ENCODE measurements around the gene ZNF609. TPM values are rescaled to one million over a fixed set of nuclear protein-coding genes. Genes with fewer than 3 reads are reported as not detected.

Gene ZNF609
- total and polyA plus RNA-seq, 10 of the 15 experiments (the other 5 are each of a cell fraction or from before 2014, with no cell fraction given), result 5.1 to 35.3 (median 13.6) TPM

DNA sequence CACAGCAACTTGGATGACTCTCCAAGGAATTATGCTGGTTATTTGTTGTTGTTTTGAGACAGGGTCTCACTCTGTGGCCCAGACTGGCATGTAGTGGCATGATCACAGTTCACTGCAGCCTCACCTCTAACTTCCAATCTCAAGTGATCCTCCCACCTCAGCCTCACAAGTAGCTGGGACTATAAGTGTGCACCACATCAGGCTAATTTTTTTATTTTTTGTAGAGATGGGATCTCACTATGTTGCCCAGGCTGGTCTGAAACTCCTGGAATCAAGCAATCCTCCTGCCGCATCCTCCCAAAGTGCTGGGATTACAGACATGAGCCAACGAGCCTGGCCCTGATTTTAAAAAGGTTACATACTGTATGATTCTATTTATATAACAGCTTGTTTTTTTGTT lies 252.0 kb downstream of the ZNF609 start (continued):
- TF ChIP-seq, protein P1, sequence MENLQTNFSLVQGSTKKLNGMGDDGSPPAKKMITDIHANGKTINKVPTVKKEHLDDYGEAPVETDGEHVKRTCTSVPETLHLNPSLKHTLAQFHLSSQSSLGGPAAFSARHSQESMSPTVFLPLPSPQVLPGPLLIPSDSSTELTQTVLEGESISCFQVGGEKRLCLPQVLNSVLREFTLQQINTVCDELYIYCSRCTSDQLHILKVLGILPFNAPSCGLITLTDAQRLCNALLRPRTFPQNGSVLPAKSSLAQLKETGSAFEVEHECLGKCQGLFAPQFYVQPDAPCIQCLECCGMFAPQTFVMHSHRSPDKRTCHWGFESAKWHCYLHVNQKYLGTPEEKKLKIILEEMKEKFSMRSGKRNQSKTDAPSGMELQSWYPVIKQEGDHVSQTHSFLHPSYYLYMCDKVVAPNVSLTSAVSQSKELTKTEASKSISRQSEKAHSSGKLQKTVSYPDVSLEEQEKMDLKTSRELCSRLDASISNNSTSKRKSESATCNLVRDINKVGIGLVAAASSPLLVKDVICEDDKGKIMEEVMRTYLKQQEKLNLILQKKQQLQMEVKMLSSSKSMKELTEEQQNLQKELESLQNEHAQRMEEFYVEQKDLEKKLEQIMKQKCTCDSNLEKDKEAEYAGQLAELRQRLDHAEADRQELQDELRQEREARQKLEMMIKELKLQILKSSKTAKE (IDR thresholded peaks at IDR 0.05; ENCODE audit: low read depth, poor library complexity, severe bottlenecking), result no peak
- TF ChIP-seq ZNF217 (IDR thresholded peaks at IDR 0.05) (no peak), NFYB (IDR thresholded peaks at IDR 0.05; ENCODE audit: insufficient read depth, low read depth, low read length) (no peak), MTA3 (IDR thresholded peaks at IDR 0.05; ENCODE audit: borderline replicate concordance, low read length) (no peak), MXI1 (IDR thresholded peaks at IDR 0.05; ENCODE audit: low read depth, low read length) (no peak)

DNA sequence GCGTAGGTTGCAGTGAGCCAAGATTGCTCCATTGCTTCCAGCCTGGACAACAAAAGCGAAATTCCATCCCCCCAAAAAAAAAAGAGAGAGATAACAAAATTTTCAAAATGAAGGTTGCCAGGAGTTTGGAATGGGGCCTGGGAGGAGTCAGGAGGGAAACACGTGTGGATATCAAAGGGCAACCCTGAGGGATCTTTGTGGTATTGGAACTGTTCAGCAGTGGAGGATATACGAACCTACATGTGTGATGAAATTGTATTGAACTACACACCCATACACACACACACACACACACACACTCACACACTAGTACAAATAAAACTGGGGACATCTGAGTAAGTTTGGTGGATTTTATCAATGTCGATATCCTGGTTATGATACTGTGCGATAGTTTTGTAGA lies 253.2 kb downstream of the ZNF609 start:
- H3K27me3 ChIP-seq (replicated peaks in 1 of 2; ENCODE audit: control insufficient read depth in 2 of 2, insufficient read depth in 2 of 2, low read length in 1 of 2), result no peaks in the 10 kb centered on the region
- no peak for ATAC-seq
- H3K27ac ChIP-seq (ENCODE audit: control insufficient read depth, insufficient read depth), result no peak overlapping the region
- H3K9me3 ChIP-seq (replicated peaks; ENCODE audit: control insufficient read depth, insufficient read depth, low read length), result no peaks in the 10 kb centered on the region
- no peak overlapping the region for H2AFZ ChIP-seq (ENCODE audit: control insufficient read depth, low read depth, low read length)
- no peak for DNase-seq (ENCODE audit: low read depth, low spot score)
- no TSS peak for BruUV-seq (replicated peaks)
- in situ Hi-C loops (cut with MboI) (no loop called here), intact Hi-C loops (cut with micrococcal nuclease; ENCODE audit: unreplicated experiment) (no loop called here)
- POLR2A ChIA-PET, result no interaction called here
- no peak for FAIRE-seq
- no peak overlapping the region for H3K4me3 ChIP-seq
- TF ChIP-seq NR2F1 (conservative IDR thresholded peaks at IDR 0.05) (no peak), BRCA1 (IDR thresholded peaks at IDR 0.05; ENCODE audit: low read depth, low read length) (no peak), RAD21 (IDR thresholded peaks at IDR 0.05; ENCODE audit: insufficient read depth, low read depth, low read length) (no peak), CREB1 (IDR thresholded peaks at IDR 0.05; ENCODE audit: low read depth) (no peak), MTA2 (IDR thresholded peaks at IDR 0.05; ENCODE audit: low read depth) (no peak), ZNF207 (IDR thresholded peaks at IDR 0.05; ENCODE audit: borderline replicate concordance) (no peak), POU2F2 (IDR thresholded peaks at IDR 0.05; ENCODE audit: borderline replicate concordance, low read depth, low read length) (no peak), EP300 (IDR thresholded peaks at IDR 0.05; ENCODE audit: borderline replicate concordance in 1 of 2, control insufficient read depth in 1 of 2, low read depth in 2 of 2, low read length in 2 of 2) (no peak)
- RAD21 ChIA-PET (ENCODE audit: unreplicated experiment), result no interaction called here
- H4K20me1 ChIP-seq (ENCODE audit: control insufficient read depth, insufficient read depth), result no peaks in the 10 kb centered on the region
- no peak overlapping the region for H3K4me2 ChIP-seq (ENCODE audit: control insufficient read depth, insufficient read depth)
- 72% methylated on average over 6 of the region's 6 CpGs for whole genome bisulfite sequencing (ENCODE audit: insufficient coverage, insufficient replicate concordance, low lambda C conversion rate, missing lambda C conversion rate)
- no peaks in the 10 kb centered on the region for H3K4me1 ChIP-seq (ENCODE audit: control insufficient read depth, insufficient read depth, low read length)
- SMC1A ChIA-PET (ENCODE audit: uncharacterized antibody, unreplicated experiment), result no interaction called here
- no peak overlapping the region for H3K9ac ChIP-seq (ENCODE audit: control insufficient read depth, insufficient read depth, low read length)
- CTCF ChIA-PET, result no interaction called here
- H3K36me3 ChIP-seq (ENCODE audit: control insufficient read depth in 2 of 2, insufficient read depth in 2 of 2, low read length in 1 of 2), result no peaks in the 10 kb centered on the region
- no peaks in the 10 kb centered on the region for H3K79me2 ChIP-seq (ENCODE audit: control insufficient read depth, insufficient read depth, low read length)
